ENCODE data around the gene AMT.

The AMT gene

GRCh38 chr3:49389297-49389696, 33.0 kb downstream of the AMT start:
- in situ Hi-C loops (cut with MboI; ENCODE audit: low sequenced_read_pairs): no loop called here

GRCh38 chr3:49388289-49388820, 33.9 kb downstream of the AMT start:
- in situ Hi-C loops (cut with MboI; ENCODE audit: low sequenced_read_pairs): no loop called here

GRCh38 chr3:49387721-49388120, 34.6 kb downstream of the AMT start:
- in situ Hi-C loops (cut with MboI; ENCODE audit: low sequenced_read_pairs): no loop called here

- in situ Hi-C loops (cut with MboI; ENCODE audit: low sequenced_read_pairs): no loop called here
Measured at GRCh38 chr3:49386056-49386756, 36.1 kb downstream of the AMT start.

- in situ Hi-C loops (cut with MboI; ENCODE audit: low sequenced_read_pairs): no loop called here
Measured at GRCh38 chr3:49385617-49386016, 36.7 kb downstream of the AMT start.

- in situ Hi-C loops (cut with MboI; ENCODE audit: low sequenced_read_pairs): no loop called here
Measured at GRCh38 chr3:49383387-49383786, 38.9 kb downstream of the AMT start.

GRCh38 chr3:49378249-49378895, 43.9 kb downstream of the AMT start:
- in situ Hi-C loops (cut with MboI; ENCODE audit: low sequenced_read_pairs): no loop called here

- in situ Hi-C loops (cut with MboI; ENCODE audit: low sequenced_read_pairs): no loop called here
Measured at GRCh38 chr3:49377483-49377882, 44.8 kb downstream of the AMT start.

- in situ Hi-C loops (cut with MboI; ENCODE audit: low sequenced_read_pairs): no loop called here
Measured at GRCh38 chr3:49371946-49372345, 50.3 kb downstream of the AMT start.

- in situ Hi-C loops (cut with MboI; ENCODE audit: low sequenced_read_pairs): no loop called here
Measured at GRCh38 chr3:49370585-49371290, 51.5 kb downstream of the AMT start.

Data from hTERT RPE-1 (cell line).